CD4-positive, alpha-beta memory T cell (primary cell): ENCODE data around the gene HACE1. TPM values are rescaled to one million over a fixed set of nuclear protein-coding genes. Genes with fewer than 3 reads are reported as not detected.

Experiments
- CTCF ChIA-PET: fragments of 350-600 bp; sonication (Branson Sonifier 250); formaldehyde crosslinking; loops from one replicate; lab custom pipeline; 2021; ENCODE audit warnings: inconsistent platforms; ENCODE audit not compliant: partially characterized antibody; lab: Charles Lee
- POLR2A ChIA-PET: fragments of 350-600 bp; sonication (Branson Sonifier 250); formaldehyde crosslinking; loops from one replicate; lab custom pipeline; 2021; ENCODE audit not compliant: partially characterized antibody; lab: Charles Lee
- DNase-seq, 5 donors: peaks; one replicate each; pipeline versions ENCODE4 v3.0.0 to v3.0.0-alpha.2; 2020 to 2022; ENCODE audit warnings: mixed read lengths in 1 of 5
- H3K27ac ChIP-seq: one replicate; pipeline ENCODE4 v1.7.0; 2013; ENCODE audit warnings: low read depth, low read length
- H3K27me3 ChIP-seq: 2 replicates; pipeline ENCODE4 v1.7.0; 2013; ENCODE audit warnings: mild to moderate bottlenecking, low read length, moderate library complexity; ENCODE audit not compliant: insufficient read depth
- H3K36me3 ChIP-seq: 2 replicates; pipeline ENCODE4 v1.7.0; 2013; ENCODE audit warnings: mild to moderate bottlenecking, low read length, moderate library complexity; ENCODE audit not compliant: insufficient read depth
- H3K4me1 ChIP-seq: 2 replicates; pipeline ENCODE4 v1.7.0; 2013; ENCODE audit warnings: mild to moderate bottlenecking, low read length, moderate library complexity; ENCODE audit not compliant: insufficient read depth
- H3K4me3 ChIP-seq, 2 donors: one replicate each; pipeline ENCODE4 v1.7.0; 2013; ENCODE audit warnings: low read length in 2 of 2, mild to moderate bottlenecking in 1 of 2
- H3K9me3 ChIP-seq, 2 donors: one replicate each; pipeline ENCODE4 v1.7.0; 2013; ENCODE audit warnings: low read length in 2 of 2, control low read depth in 1 of 2; ENCODE audit not compliant: control insufficient read depth in 1 of 2
- H3K27ac Mint-ChIP-seq, 7 donors: one replicate each; pipeline ENCODE4 v1.8.0; 2020 to 2021; ENCODE audit warnings: mixed read lengths in 7 of 7, mild to moderate bottlenecking in 6 of 7, inconsistent platforms in 3 of 7, moderate library complexity in 3 of 7
- H3K27me3 Mint-ChIP-seq, 2 donors: one replicate each; pipeline ENCODE4 v1.8.0; 2020 to 2021; ENCODE audit warnings: mixed read lengths in 2 of 2
- H3K36me3 Mint-ChIP-seq, 2 donors: one replicate each; pipeline ENCODE4 v1.8.0; 2020 to 2021; ENCODE audit warnings: mixed read lengths in 2 of 2, inconsistent platforms in 1 of 2, mild to moderate bottlenecking in 1 of 2
- H3K4me1 Mint-ChIP-seq, 4 donors: one replicate each; pipeline ENCODE4 v1.8.0; 2020 to 2021; ENCODE audit warnings: mixed read lengths in 4 of 4, mild to moderate bottlenecking in 1 of 4
- H3K4me3 Mint-ChIP-seq, 8 donors: one replicate each; pipeline ENCODE4 v1.8.0; 2020 to 2021; ENCODE audit warnings: mixed read lengths in 8 of 8, mild to moderate bottlenecking in 7 of 8, moderate library complexity in 6 of 8, inconsistent platforms in 3 of 8
- H3K9me3 Mint-ChIP-seq, 8 donors: one replicate each; pipeline ENCODE4 v1.8.0; 2020 to 2021; ENCODE audit warnings: mixed read lengths in 8 of 8, mild to moderate bottlenecking in 5 of 8, inconsistent platforms in 3 of 8, moderate library complexity in 1 of 8
- intact Hi-C: fragments of 100-400 bp; cut with micrococcal nuclease; formaldehyde crosslinking; loops from one replicate; pipeline ENCODE4 v1.15.1; 2023
- polyA plus RNA-seq, 2 donors: library from polyadenylated mRNA; unstranded; fragments of 300-500 nt; fragmentation: Illumina TruSeq; gene quantifications; one replicate each; pipeline ENCODE4 v1.2.3, GENCODE V29; 2021
- total RNA-seq, 2 experiments: library from RNA; stranded (reverse); gene quantifications; one replicate each; pipeline ENCODE4 v1.2.3, GENCODE V29; 2021

HACE1 gene
- total and polyA plus RNA-seq, 4 experiments from 2014 or later: 3.6 to 16.0 (median 9.8) TPM

GRCh38 chr6:104714796-104715195 is 144.9 kb downstream of the HACE1 start:
- Histone ChIP-seq H3K27me3 (no peaks in the 10 kb centered on the region), H3K4me1 (no peaks in the 10 kb centered on the region), H3K4me3 (no peak overlapping the region), H3K36me3 (no peaks in the 10 kb centered on the region), H3K27ac (no peak overlapping the region), H3K9me3 (no peaks in the 10 kb centered on the region)
- intact Hi-C loops: no loop called here
- ChIA-PET CTCF (interaction anchor here (1.8 kb wide), 1 partner anchor 10 kb away, joined by 5 read pairs; no protein-coding TSS in a partner anchor), POLR2A (no interaction called here)
- no peaks in the 10 kb centered on the region for H3K36me3 Mint-ChIP-seq
- no peak for DNase-seq
- no peaks in the 10 kb centered on the region for H3K27me3 Mint-ChIP-seq
- H3K4me3 Mint-ChIP-seq: no peak overlapping the region
- H3K27ac Mint-ChIP-seq: no peak overlapping the region
- peaks cover 0 to 2% (median 0%) of the 10 kb centered on the region in 8 donors for H3K9me3 Mint-ChIP-seq
- H3K4me1 Mint-ChIP-seq: peaks cover 0 to 3% (median 1%) of the 10 kb centered on the region in 4 donors

GRCh38 chr6:104713982-104714381 is 145.7 kb downstream of the HACE1 start:
- Mint-ChIP-seq H3K36me3 (peaks cover 0 to 5% of the 10 kb centered on the region in 2 donors), H3K4me1 (peaks cover 0 to 3% (median 1%) of the 10 kb centered on the region in 4 donors), H3K4me3 (no peak overlapping the region), H3K27me3 (no peaks in the 10 kb centered on the region), H3K9me3 (peaks cover 0 to 8% (median 3%) of the 10 kb centered on the region in 8 donors), H3K27ac (peak overlapping the region in 1 of 7 donors; percentile 62)
- CTCF ChIA-PET: no interaction called here
- POLR2A ChIA-PET: no interaction called here
- H3K9me3 ChIP-seq: no peaks in the 10 kb centered on the region
- no peak for DNase-seq
- H3K27me3 ChIP-seq: no peaks in the 10 kb centered on the region
- H3K4me3 ChIP-seq: no peak overlapping the region
- intact Hi-C loops: no loop called here
- no peaks in the 10 kb centered on the region for H3K36me3 ChIP-seq
- no peaks in the 10 kb centered on the region for H3K4me1 ChIP-seq
- H3K27ac ChIP-seq: no peak overlapping the region

DNA sequence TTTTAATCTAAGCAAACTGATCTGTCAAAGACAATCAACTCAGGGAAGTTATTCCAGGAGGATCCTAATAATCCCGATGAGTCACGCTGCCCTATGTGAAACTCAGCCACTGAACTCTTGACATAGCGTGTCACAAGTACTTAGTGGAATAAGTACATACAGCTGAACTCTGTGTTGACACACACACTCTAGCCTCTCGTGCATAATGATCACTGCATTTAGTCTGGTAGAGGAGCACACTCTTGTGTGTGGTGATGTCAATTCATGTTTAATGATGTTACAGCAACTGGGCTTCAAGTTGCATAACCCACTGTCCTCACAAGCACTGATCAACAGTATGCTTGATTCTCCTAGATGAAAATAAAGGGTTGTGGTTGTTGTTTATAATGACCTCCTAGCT is 148.3 kb downstream of the HACE1 start:
- Mint-ChIP-seq H3K4me3 (no peak overlapping the region), H3K36me3 (peaks cover 0 to 9% of the 10 kb centered on the region in 2 donors), H3K27ac (no peak overlapping the region), H3K9me3 (peaks cover 0 to 13% (median 4%) of the 10 kb centered on the region in 8 donors), H3K4me1 (peaks cover 3 to 6% (median 4%) of the 10 kb centered on the region in 4 donors), H3K27me3 (no peaks in the 10 kb centered on the region)
- H3K27ac ChIP-seq: no peak overlapping the region
- no peaks in the 10 kb centered on the region for H3K27me3 ChIP-seq
- no peaks in the 10 kb centered on the region for H3K4me1 ChIP-seq
- intact Hi-C loops: no loop called here
- H3K36me3 ChIP-seq: no peaks in the 10 kb centered on the region
- H3K9me3 ChIP-seq: no peaks in the 10 kb centered on the region
- H3K4me3 ChIP-seq: no peak overlapping the region
- DNase-seq: no peak
- ChIA-PET CTCF (no interaction called here), POLR2A (no interaction called here)

DNA sequence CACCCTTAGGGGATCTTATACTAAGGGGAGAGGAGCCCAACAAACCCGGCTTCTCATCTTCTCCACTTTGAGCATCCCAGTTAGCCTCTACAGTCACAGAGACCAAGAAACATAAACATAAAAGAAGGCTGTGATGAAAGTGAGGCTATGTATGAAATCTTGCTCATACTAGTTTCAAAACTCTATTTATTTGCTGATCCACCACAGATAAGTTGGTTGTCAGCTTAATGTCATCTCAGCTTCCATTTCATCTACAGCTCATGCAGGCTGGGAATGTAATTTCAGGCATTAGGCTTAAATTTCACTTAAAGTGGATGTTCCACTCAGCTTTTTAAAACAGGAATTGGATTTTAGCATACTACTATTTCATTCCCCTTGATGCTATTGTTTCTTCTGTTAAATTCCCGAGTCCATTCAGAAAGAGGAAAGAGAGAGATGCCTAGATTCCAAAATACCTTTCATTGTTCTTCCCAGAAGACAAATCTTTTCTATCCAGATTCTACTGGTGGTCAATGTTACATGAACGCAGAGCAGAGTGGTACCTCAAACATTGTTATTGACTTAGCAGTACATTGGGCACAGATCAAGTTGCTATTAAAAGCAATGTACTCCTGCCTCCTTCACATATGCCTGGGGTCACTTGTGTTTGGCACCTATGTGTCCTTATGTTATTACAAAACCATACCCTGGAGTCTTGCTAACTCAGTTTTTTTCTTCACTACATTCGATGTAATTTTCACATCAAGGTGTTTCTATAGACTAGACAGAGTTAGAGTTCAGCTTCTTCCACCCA is 149.0 kb downstream of the HACE1 start:
- H3K27me3 Mint-ChIP-seq: no peaks in the 10 kb centered on the region
- H3K4me3 ChIP-seq: no peak overlapping the region
- H3K4me3 Mint-ChIP-seq: no peak overlapping the region
- H3K27ac Mint-ChIP-seq: no peak overlapping the region
- no peaks in the 10 kb centered on the region for H3K9me3 ChIP-seq
- H3K36me3 ChIP-seq: no peaks in the 10 kb centered on the region
- POLR2A ChIA-PET: no interaction called here
- peaks cover 5% of the 10 kb centered on the region for H3K4me1 ChIP-seq
- no peak overlapping the region for H3K27ac ChIP-seq
- no peaks in the 10 kb centered on the region for H3K27me3 ChIP-seq
- peaks cover 7 to 9% (median 9%) of the 10 kb centered on the region in 4 donors for H3K4me1 Mint-ChIP-seq
- CTCF ChIA-PET: no interaction called here
- H3K9me3 Mint-ChIP-seq: peaks cover 0 to 14% (median 4%) of the 10 kb centered on the region in 8 donors
- intact Hi-C loops: no loop called here
- no peak for DNase-seq
- peaks cover 0 to 9% of the 10 kb centered on the region in 2 donors for H3K36me3 Mint-ChIP-seq

DNA sequence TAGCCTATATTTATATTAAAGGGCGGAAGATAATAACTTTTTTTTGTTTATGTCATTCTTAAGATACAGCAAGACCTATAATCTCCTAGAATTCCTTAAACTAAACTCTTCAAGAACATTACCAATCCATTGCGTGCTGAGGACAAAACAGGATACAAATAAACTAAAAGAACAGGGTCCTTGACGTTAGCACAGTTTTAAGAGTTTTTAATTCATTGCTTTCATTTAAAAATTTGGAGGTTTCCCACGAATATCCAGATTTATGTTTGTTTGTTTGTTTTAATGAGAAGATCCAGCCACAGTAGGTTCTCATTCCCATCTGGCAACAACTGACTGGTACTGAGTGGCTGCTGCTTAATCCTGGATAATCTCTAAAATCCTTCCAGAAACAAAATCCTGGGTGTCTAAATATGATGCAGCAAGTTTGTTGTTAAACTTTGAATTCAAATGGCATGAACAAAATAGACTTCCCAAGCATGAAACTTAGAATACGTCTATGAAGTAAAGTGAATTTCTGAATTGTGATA is 153.7 kb downstream of the HACE1 start:
- ChIA-PET CTCF (interaction anchor here (1.9 kb wide), 1 partner anchor 9 kb away, joined by 5 read pairs; no protein-coding TSS in a partner anchor), POLR2A (no interaction called here)
- peak overlapping the region in 4 of 8 donors; percentile 78 to 86 (median 81) for H3K4me3 Mint-ChIP-seq
- H3K4me3 ChIP-seq: no peak overlapping the region
- H3K4me1 Mint-ChIP-seq: peaks cover 28 to 47% (median 38%) of the 10 kb centered on the region in 4 donors
- DNase-seq: no peak
- no peak overlapping the region for H3K27ac ChIP-seq
- no peaks in the 10 kb centered on the region for H3K27me3 Mint-ChIP-seq
- H3K27ac Mint-ChIP-seq: peak overlapping the region in 1 of 7 donors; percentile 74
- intact Hi-C loops: loop anchor here (1.0 kb wide), 1 partner anchor 23 kb away; no protein-coding TSS in a partner anchor
- H3K36me3 ChIP-seq: no peaks in the 10 kb centered on the region
- H3K27me3 ChIP-seq: no peaks in the 10 kb centered on the region
- H3K9me3 Mint-ChIP-seq: peaks cover 0 to 13% (median 4%) of the 10 kb centered on the region in 8 donors
- peaks cover 0 to 9% of the 10 kb centered on the region in 2 donors for H3K36me3 Mint-ChIP-seq
- no peaks in the 10 kb centered on the region for H3K9me3 ChIP-seq
- peaks cover 35% of the 10 kb centered on the region for H3K4me1 ChIP-seq

DNA sequence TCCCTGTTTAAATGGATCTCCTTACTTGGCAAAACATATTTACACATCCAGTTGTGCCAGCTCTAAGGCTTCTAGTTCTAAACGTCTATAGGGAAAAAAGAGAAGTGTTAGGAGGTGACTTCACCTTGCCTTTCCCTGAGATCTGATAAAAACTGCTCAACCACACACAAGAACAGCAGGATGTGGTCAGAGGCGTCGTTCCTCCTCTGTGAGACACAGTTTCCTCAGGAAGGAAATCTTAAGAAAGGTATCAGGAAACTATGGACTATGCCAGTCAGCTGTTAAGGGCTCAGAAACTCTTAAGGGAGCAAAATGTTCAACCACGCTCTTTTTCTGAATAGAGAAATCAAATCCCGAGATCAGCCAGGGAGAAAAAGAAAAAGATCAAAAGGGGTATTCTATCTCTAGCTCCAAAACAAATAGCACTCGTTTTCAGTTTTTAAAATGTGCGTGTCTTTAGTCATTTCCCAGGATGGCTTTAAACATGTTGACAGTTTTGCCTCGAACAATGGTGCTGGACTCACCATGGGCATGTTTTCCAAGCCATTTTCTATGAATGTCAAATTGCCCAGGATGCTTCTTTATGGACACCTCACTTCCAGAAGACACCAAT is 154.5 kb downstream of the HACE1 start:
- DNase-seq: peak; percentile 49 to 63 (median 62)
- H3K27me3 Mint-ChIP-seq: no peaks in the 10 kb centered on the region
- H3K36me3 ChIP-seq: no peaks in the 10 kb centered on the region
- H3K4me3 ChIP-seq: peak overlapping the region in 1 of 2 donors; percentile 26
- peaks cover 0 to 9% of the 10 kb centered on the region in 2 donors for H3K36me3 Mint-ChIP-seq
- H3K4me1 Mint-ChIP-seq: peaks cover 29 to 51% (median 41%) of the 10 kb centered on the region in 4 donors
- H3K4me3 Mint-ChIP-seq: peak overlapping the region; percentile 21 to 86 (median 80)
- H3K4me1 ChIP-seq: peaks cover 35% of the 10 kb centered on the region
- peak overlapping the region; percentile 3 to 76 (median 53) for H3K27ac Mint-ChIP-seq
- H3K27ac ChIP-seq: no peak overlapping the region
- H3K27me3 ChIP-seq: no peaks in the 10 kb centered on the region
- intact Hi-C loops: loop anchor here (1.0 kb wide), 1 partner anchor 22 kb away; no protein-coding TSS in a partner anchor
- H3K9me3 ChIP-seq: no peaks in the 10 kb centered on the region
- ChIA-PET POLR2A (interaction anchor here (1.2 kb wide), 1 partner anchor 34 kb away, joined by 5 read pairs; no protein-coding TSS in a partner anchor), CTCF (interaction anchor here (1.1 to 1.9 kb wide), 2 partner anchors 10 to 22 kb away, joined by 3 to 5 read pairs; no protein-coding TSS in a partner anchor)
- H3K9me3 Mint-ChIP-seq: peaks cover 0 to 13% (median 4%) of the 10 kb centered on the region in 8 donors
